Endothelial cell of umbilical vein (primary cell): ENCODE results near the gene FANCL. TPM values are rescaled to one million over a fixed set of nuclear protein-coding genes. Genes with fewer than 3 reads are reported as not detected.

Experiments used
- BruUV-seq: library from RNA; stranded (reverse); fragments of 400-500 nt; replicated peaks from 2 replicates; lab custom pipeline; 2021; lab: Mats Ljungman, UMichigan
- CTCF ChIA-PET: fragments of 300-600, 350-600 bp; sonication (Branson Sonifier 250); formaldehyde crosslinking; loops from one replicate; lab custom pipeline; 2021; ENCODE audit warnings: antibody characterized with exemption, inconsistent platforms; lab: Charles Lee
- POLR2A ChIA-PET: fragments of 300-600, 350-600 bp; sonication (Branson Sonifier 250); formaldehyde crosslinking; loops from one replicate; lab custom pipeline; 2021; ENCODE audit warnings: antibody characterized with exemption, inconsistent platforms; lab: Charles Lee
- DNase-seq: peaks from one replicate; pipeline ENCODE4 v3.0.0-alpha.2; 2011; ENCODE audit warnings: low read depth, low spot score
- FAIRE-seq: peaks from 2 replicates; lab custom pipeline; 2011; peaks lifted over from hg19 to GRCh38; lab: Jason Lieb, UNC
- H2AFZ ChIP-seq: 2 replicates; pipeline ENCODE4 v1.6.0; 2012; ENCODE audit warnings: low read depth, low read length, control low read depth, inconsistent platforms
- H3K27ac ChIP-seq: 2 replicates; pipeline ENCODE4 v1.5.1; 2011; ENCODE audit warnings: low read depth, mild to moderate bottlenecking, control low read depth, low read length, moderate library complexity; ENCODE audit not compliant: insufficient read depth
- H3K27me3 ChIP-seq, 2 experiments: 2 replicates each; pipeline versions ENCODE4 v1.6.0 to v1.6.1; 2011; ENCODE audit warnings: low read length in 2 of 2, mixed read lengths in 1 of 2; ENCODE audit not compliant: control insufficient read depth in 2 of 2, insufficient read depth in 2 of 2
- H3K36me3 ChIP-seq, 2 experiments: 2 replicates in 1 of 2; 3 replicates in 1 of 2; pipeline ENCODE4 v1.5.1; 2011; ENCODE audit warnings: low read length in 2 of 2, mild to moderate bottlenecking in 1 of 2, moderate library complexity in 1 of 2; ENCODE audit not compliant: control insufficient read depth in 2 of 2, insufficient read depth in 2 of 2; ENCODE audit errors: extremely low read depth in 1 of 2
- H3K4me1 ChIP-seq: 3 replicates; pipeline ENCODE4 v1.5.1; 2011; ENCODE audit warnings: mild to moderate bottlenecking, low read length; ENCODE audit not compliant: control insufficient read depth, insufficient read depth; ENCODE audit errors: extremely low read depth
- H3K4me2 ChIP-seq: 2 replicates; pipeline ENCODE4 v1.6.1; 2011; ENCODE audit warnings: low read length, control low read depth, mixed read lengths; ENCODE audit not compliant: insufficient read depth
- H3K4me3 ChIP-seq, 3 experiments: fragments of 200-600 bp in 1 of 3; sonication (generic), shearing (Covaris generic) in 1 of 3; replicated peaks in 1 of 3; 2 replicates each; pipeline ENCODE4 v1.5.1; 2011 to 2016; ENCODE audit warnings: control low read depth in 3 of 3, low read length in 3 of 3, mild to moderate bottlenecking in 2 of 3, inconsistent platforms in 1 of 3, low read depth in 1 of 3, moderate library complexity in 1 of 3; ENCODE audit not compliant: insufficient read depth in 1 of 3
- H3K79me2 ChIP-seq: 2 replicates; pipeline ENCODE4 v1.6.0; 2012; ENCODE audit warnings: low read length, inconsistent platforms; ENCODE audit not compliant: control insufficient read depth, insufficient read depth
- H3K9ac ChIP-seq: replicated peaks from 2 replicates; pipeline ENCODE3; 2011; ENCODE audit warnings: low read length, control low read depth; ENCODE audit not compliant: insufficient read depth; ENCODE audit errors: extremely low read depth
- H3K9me1 ChIP-seq: replicated peaks from 3 replicates; pipeline ENCODE4 v1.6.0; 2011; ENCODE audit warnings: mild to moderate bottlenecking, low read length; ENCODE audit not compliant: control insufficient read depth, insufficient read depth; ENCODE audit errors: extremely low read depth
- H3K9me3 ChIP-seq: replicated peaks from 2 replicates; pipeline ENCODE4 v1.5.1; 2012; ENCODE audit warnings: low read length, inconsistent platforms; ENCODE audit not compliant: control insufficient read depth, insufficient read depth
- H4K20me1 ChIP-seq: replicated peaks from 2 replicates; pipeline ENCODE3; 2011; ENCODE audit warnings: mild to moderate bottlenecking, low read length; ENCODE audit not compliant: control insufficient read depth, insufficient read depth; ENCODE audit errors: extremely low read depth
- EZH2 ChIP-seq: IDR thresholded peaks from 2 replicates; pipeline ENCODE4 v1.6.1; 2012; ENCODE audit warnings: borderline replicate concordance, low read depth, mild to moderate bottlenecking, moderate library complexity, low read length, inconsistent platforms; ENCODE audit not compliant: severe bottlenecking
- FOS ChIP-seq: IDR thresholded peaks from 2 replicates; pipeline ENCODE4 v1.6.1; 2011; ENCODE audit warnings: mild to moderate bottlenecking, low read length, moderate library complexity, borderline replicate concordance; ENCODE audit not compliant: insufficient read depth
- GATA2 ChIP-seq: IDR thresholded peaks from 2 replicates; pipeline ENCODE4 v1.7.0; 2011; ENCODE audit warnings: low read depth, mild to moderate bottlenecking, moderate library complexity, mixed read lengths, low read length; ENCODE audit not compliant: insufficient read length, insufficient read depth
- JUN ChIP-seq: IDR thresholded peaks from 2 replicates; pipeline ENCODE4 v1.6.1; 2011; ENCODE audit warnings: borderline replicate concordance, low read depth; ENCODE audit not compliant: insufficient read length, insufficient read depth
- MYC ChIP-seq: IDR thresholded peaks from one replicate; pipeline ENCODE4 v1.6.1; 2011; ENCODE audit warnings: mild to moderate bottlenecking, low read depth, low read length
- POLR2A ChIP-seq: IDR thresholded peaks from 2 replicates; pipeline ENCODE4 v1.6.1; 2012; ENCODE audit warnings: low read depth, mild to moderate bottlenecking, control low read depth, low read length
- POLR2AphosphoS5 ChIP-seq: IDR thresholded peaks from 2 replicates; pipeline ENCODE4 v1.6.1; 2012; ENCODE audit warnings: low read depth, mild to moderate bottlenecking, control low read depth, low read length, moderate library complexity; ENCODE audit not compliant: insufficient read depth
- dilution Hi-C: fragments of 300-500 bp; cut with MboI; formaldehyde crosslinking; loops from one replicate; pipeline ENCODE4 v1.15.0; 2019; ENCODE audit warnings: low sequenced_read_pairs; ENCODE audit not compliant: extremely low pct_ligation_motif_present
- intact Hi-C: fragments of 100-400 bp; cut with micrococcal nuclease; formaldehyde crosslinking; loops from one replicate; pipeline ENCODE4 v1.10.0; 2022
- polyA plus RNA-seq, 4 experiments: library from polyadenylated mRNA; depleted of rRNA in 3 of 4; stranded (reverse) in 3 of 4; unstranded in 1 of 4; fragments of >200 nt; gene quantifications; 2 replicates each; pipeline versions ENCODE4 v1.2.1 to v1.2.3, GENCODE V29; 2011 to 2012; ENCODE audit warnings: missing spikeins in 1 of 4
- total RNA-seq: library from RNA; stranded (reverse); gene quantifications from 2 replicates; pipeline ENCODE4 v1.2.3, GENCODE V29; 2021
- TF ChIP-seq, protein P1 (sequence below), 2 donors: IDR thresholded peaks; 1 replicate in 1 of 2; 2 replicates in 1 of 2; pipeline ENCODE4 v1.5.1; 2011; ENCODE audit warnings: low read length in 2 of 2, mild to moderate bottlenecking in 2 of 2, moderate library complexity in 2 of 2, control low read depth in 1 of 2, inconsistent platforms in 1 of 2, low read depth in 1 of 2; ENCODE audit not compliant: insufficient read depth in 1 of 2; ENCODE audit errors: extremely low read depth in 1 of 2
- TF ChIP-seq, protein P2 (sequence below): IDR thresholded peaks from 2 replicates; pipeline ENCODE4 v1.6.1; 2011; ENCODE audit not compliant: insufficient read depth, insufficient read length

FANCL gene
- total and polyA plus RNA-seq, 2 donors (not counting 3 experiments of a cell fraction or from before 2014, with no cell fraction given), result 10.3 to 15.8 TPM

DNA sequence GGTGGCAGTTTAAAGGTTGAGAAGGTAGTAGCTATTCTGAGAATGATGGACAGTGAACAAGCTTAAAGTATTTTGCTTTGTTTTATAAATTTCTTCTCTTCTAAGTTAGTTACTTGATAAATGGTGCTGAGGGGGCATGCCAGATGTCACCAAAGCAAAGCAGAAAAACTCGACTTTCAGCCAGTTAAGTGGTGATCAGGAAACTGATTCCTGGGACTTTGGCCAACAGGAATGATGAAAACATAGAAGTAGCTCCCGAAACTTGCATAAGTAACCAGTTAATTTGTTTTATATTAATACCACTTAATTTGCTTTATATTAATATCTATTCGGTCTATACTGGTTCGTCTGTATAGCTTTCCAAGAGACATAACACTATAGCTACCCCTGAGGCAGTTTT is 82.6 kb downstream of the FANCL start:
- POLR2A ChIA-PET, result interaction anchor here (0.5 kb wide), 1 partner anchor 145 kb away, joined by 3 read pairs; no protein-coding TSS in a partner anchor

More for the DNA sequence above, 82.6 kb downstream of the FANCL start:
- intact Hi-C loops (no loop called here), dilution Hi-C loops (no loop called here)
- Histone ChIP-seq H3K4me1 (no peaks in the 10 kb centered on the region), H3K36me3 (peaks cover 1 to 17% of the 10 kb centered on the region in 2 experiments), H3K79me2 (peaks cover 4% of the 10 kb centered on the region), H3K9me1 (no peaks in the 10 kb centered on the region), H3K27ac (no peak overlapping the region), H2AFZ (no peak overlapping the region), H4K20me1 (no peaks in the 10 kb centered on the region), H3K4me3 (no peak overlapping the region), H3K9ac (no peak overlapping the region), H3K4me2 (no peak overlapping the region), H3K9me3 (no peaks in the 10 kb centered on the region), H3K27me3 (no peaks in the 10 kb centered on the region)
- peak; percentile 48 for DNase-seq
- no peak for FAIRE-seq
- TF ChIP-seq GATA2, result no peak
- no peak for TF ChIP-seq EZH2
- TF ChIP-seq POLR2AphosphoS5, result no peak
- TF ChIP-seq MYC, result no peak
- TF ChIP-seq, protein P1, sequence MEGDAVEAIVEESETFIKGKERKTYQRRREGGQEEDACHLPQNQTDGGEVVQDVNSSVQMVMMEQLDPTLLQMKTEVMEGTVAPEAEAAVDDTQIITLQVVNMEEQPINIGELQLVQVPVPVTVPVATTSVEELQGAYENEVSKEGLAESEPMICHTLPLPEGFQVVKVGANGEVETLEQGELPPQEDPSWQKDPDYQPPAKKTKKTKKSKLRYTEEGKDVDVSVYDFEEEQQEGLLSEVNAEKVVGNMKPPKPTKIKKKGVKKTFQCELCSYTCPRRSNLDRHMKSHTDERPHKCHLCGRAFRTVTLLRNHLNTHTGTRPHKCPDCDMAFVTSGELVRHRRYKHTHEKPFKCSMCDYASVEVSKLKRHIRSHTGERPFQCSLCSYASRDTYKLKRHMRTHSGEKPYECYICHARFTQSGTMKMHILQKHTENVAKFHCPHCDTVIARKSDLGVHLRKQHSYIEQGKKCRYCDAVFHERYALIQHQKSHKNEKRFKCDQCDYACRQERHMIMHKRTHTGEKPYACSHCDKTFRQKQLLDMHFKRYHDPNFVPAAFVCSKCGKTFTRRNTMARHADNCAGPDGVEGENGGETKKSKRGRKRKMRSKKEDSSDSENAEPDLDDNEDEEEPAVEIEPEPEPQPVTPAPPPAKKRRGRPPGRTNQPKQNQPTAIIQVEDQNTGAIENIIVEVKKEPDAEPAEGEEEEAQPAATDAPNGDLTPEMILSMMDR (IDR thresholded peaks at IDR 0.05; ENCODE audit: extremely low read depth in 1 of 2, insufficient read depth in 1 of 2, low read depth in 1 of 2, low read length in 2 of 2), result no peak
- TF ChIP-seq POLR2A, result no peak
- TF ChIP-seq JUN, result no peak
- TF ChIP-seq, protein P2, sequence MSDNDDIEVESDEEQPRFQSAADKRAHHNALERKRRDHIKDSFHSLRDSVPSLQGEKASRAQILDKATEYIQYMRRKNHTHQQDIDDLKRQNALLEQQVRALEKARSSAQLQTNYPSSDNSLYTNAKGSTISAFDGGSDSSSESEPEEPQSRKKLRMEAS, result no peak
- TF ChIP-seq FOS, result no peak
- CTCF ChIA-PET, result interaction anchor here (0.7 to 1.3 kb wide), 5 partner anchors 8 to 26 kb away, joined by 3 to 5 read pairs (median 3); no protein-coding TSS in a partner anchor
- BruUV-seq, result no TSS peak
